Endothelial cell of umbilical vein (primary cell): Measurements from ENCODE around the gene ODAD3. TPM values are rescaled to one million over a fixed set of nuclear protein-coding genes. Genes with fewer than 3 reads are reported as not detected.

ENCODE experiments used
- BruUV-seq: library from RNA; stranded (reverse); fragments of 400-500 nt; replicated peaks from 2 replicates; lab custom pipeline; 2021; lab: Mats Ljungman, UMichigan
- CTCF ChIA-PET: fragments of 300-600, 350-600 bp; sonication (Branson Sonifier 250); formaldehyde crosslinking; loops from one replicate; lab custom pipeline; 2021; ENCODE audit warnings: antibody characterized with exemption, inconsistent platforms; lab: Charles Lee
- POLR2A ChIA-PET: fragments of 300-600, 350-600 bp; sonication (Branson Sonifier 250); formaldehyde crosslinking; loops from one replicate; lab custom pipeline; 2021; ENCODE audit warnings: antibody characterized with exemption, inconsistent platforms; lab: Charles Lee
- DNase-seq: peaks from one replicate; pipeline ENCODE4 v3.0.0-alpha.2; 2011; ENCODE audit warnings: low read depth, low spot score
- FAIRE-seq: peaks from 2 replicates; lab custom pipeline; 2011; peaks lifted over from hg19 to GRCh38; lab: Jason Lieb, UNC
- H2AFZ ChIP-seq: 2 replicates; pipeline ENCODE4 v1.6.0; 2012; ENCODE audit warnings: low read depth, low read length, control low read depth, inconsistent platforms
- H3K27ac ChIP-seq: 2 replicates; pipeline ENCODE4 v1.5.1; 2011; ENCODE audit warnings: low read depth, mild to moderate bottlenecking, control low read depth, low read length, moderate library complexity; ENCODE audit not compliant: insufficient read depth
- H3K27me3 ChIP-seq, 2 experiments: 2 replicates each; pipeline versions ENCODE4 v1.6.0 to v1.6.1; 2011; ENCODE audit warnings: low read length in 2 of 2, mixed read lengths in 1 of 2; ENCODE audit not compliant: control insufficient read depth in 2 of 2, insufficient read depth in 2 of 2
- H3K36me3 ChIP-seq, 2 experiments: 2 replicates in 1 of 2; 3 replicates in 1 of 2; pipeline ENCODE4 v1.5.1; 2011; ENCODE audit warnings: low read length in 2 of 2, mild to moderate bottlenecking in 1 of 2, moderate library complexity in 1 of 2; ENCODE audit not compliant: control insufficient read depth in 2 of 2, insufficient read depth in 2 of 2; ENCODE audit errors: extremely low read depth in 1 of 2
- H3K4me1 ChIP-seq: 3 replicates; pipeline ENCODE4 v1.5.1; 2011; ENCODE audit warnings: mild to moderate bottlenecking, low read length; ENCODE audit not compliant: control insufficient read depth, insufficient read depth; ENCODE audit errors: extremely low read depth
- H3K4me2 ChIP-seq: 2 replicates; pipeline ENCODE4 v1.6.1; 2011; ENCODE audit warnings: low read length, control low read depth, mixed read lengths; ENCODE audit not compliant: insufficient read depth
- H3K4me3 ChIP-seq, 3 experiments: fragments of 200-600 bp in 1 of 3; sonication (generic), shearing (Covaris generic) in 1 of 3; replicated peaks in 1 of 3; 2 replicates each; pipeline ENCODE4 v1.5.1; 2011 to 2016; ENCODE audit warnings: control low read depth in 3 of 3, low read length in 3 of 3, mild to moderate bottlenecking in 2 of 3, inconsistent platforms in 1 of 3, low read depth in 1 of 3, moderate library complexity in 1 of 3; ENCODE audit not compliant: insufficient read depth in 1 of 3
- H3K79me2 ChIP-seq: 2 replicates; pipeline ENCODE4 v1.6.0; 2012; ENCODE audit warnings: low read length, inconsistent platforms; ENCODE audit not compliant: control insufficient read depth, insufficient read depth
- H3K9ac ChIP-seq: replicated peaks from 2 replicates; pipeline ENCODE3; 2011; ENCODE audit warnings: low read length, control low read depth; ENCODE audit not compliant: insufficient read depth; ENCODE audit errors: extremely low read depth
- H3K9me1 ChIP-seq: replicated peaks from 3 replicates; pipeline ENCODE4 v1.6.0; 2011; ENCODE audit warnings: mild to moderate bottlenecking, low read length; ENCODE audit not compliant: control insufficient read depth, insufficient read depth; ENCODE audit errors: extremely low read depth
- H3K9me3 ChIP-seq: replicated peaks from 2 replicates; pipeline ENCODE4 v1.5.1; 2012; ENCODE audit warnings: low read length, inconsistent platforms; ENCODE audit not compliant: control insufficient read depth, insufficient read depth
- H4K20me1 ChIP-seq: replicated peaks from 2 replicates; pipeline ENCODE3; 2011; ENCODE audit warnings: mild to moderate bottlenecking, low read length; ENCODE audit not compliant: control insufficient read depth, insufficient read depth; ENCODE audit errors: extremely low read depth
- CTCF ChIP-seq, 2 donors: IDR thresholded peaks; 1 replicate in 1 of 2; 2 replicates in 1 of 2; pipeline ENCODE4 v1.5.1; 2011; ENCODE audit warnings: low read length in 2 of 2, mild to moderate bottlenecking in 2 of 2, moderate library complexity in 2 of 2, control low read depth in 1 of 2, inconsistent platforms in 1 of 2, low read depth in 1 of 2; ENCODE audit not compliant: insufficient read depth in 1 of 2; ENCODE audit errors: extremely low read depth in 1 of 2
- EZH2 ChIP-seq: IDR thresholded peaks from 2 replicates; pipeline ENCODE4 v1.6.1; 2012; ENCODE audit warnings: borderline replicate concordance, low read depth, mild to moderate bottlenecking, moderate library complexity, low read length, inconsistent platforms; ENCODE audit not compliant: severe bottlenecking
- FOS ChIP-seq: IDR thresholded peaks from 2 replicates; pipeline ENCODE4 v1.6.1; 2011; ENCODE audit warnings: mild to moderate bottlenecking, low read length, moderate library complexity, borderline replicate concordance; ENCODE audit not compliant: insufficient read depth
- GATA2 ChIP-seq: IDR thresholded peaks from 2 replicates; pipeline ENCODE4 v1.7.0; 2011; ENCODE audit warnings: low read depth, mild to moderate bottlenecking, moderate library complexity, mixed read lengths, low read length; ENCODE audit not compliant: insufficient read length, insufficient read depth
- JUN ChIP-seq: IDR thresholded peaks from 2 replicates; pipeline ENCODE4 v1.6.1; 2011; ENCODE audit warnings: borderline replicate concordance, low read depth; ENCODE audit not compliant: insufficient read length, insufficient read depth
- MAX ChIP-seq: IDR thresholded peaks from 2 replicates; pipeline ENCODE4 v1.6.1; 2011; ENCODE audit not compliant: insufficient read depth, insufficient read length
- MYC ChIP-seq: IDR thresholded peaks from one replicate; pipeline ENCODE4 v1.6.1; 2011; ENCODE audit warnings: mild to moderate bottlenecking, low read depth, low read length
- POLR2A ChIP-seq: IDR thresholded peaks from 2 replicates; pipeline ENCODE4 v1.6.1; 2012; ENCODE audit warnings: low read depth, mild to moderate bottlenecking, control low read depth, low read length
- POLR2AphosphoS5 ChIP-seq: IDR thresholded peaks from 2 replicates; pipeline ENCODE4 v1.6.1; 2012; ENCODE audit warnings: low read depth, mild to moderate bottlenecking, control low read depth, low read length, moderate library complexity; ENCODE audit not compliant: insufficient read depth
- dilution Hi-C: fragments of 300-500 bp; cut with MboI; formaldehyde crosslinking; loops from one replicate; pipeline ENCODE4 v1.15.0; 2019; ENCODE audit warnings: low sequenced_read_pairs; ENCODE audit not compliant: extremely low pct_ligation_motif_present
- intact Hi-C: fragments of 100-400 bp; cut with micrococcal nuclease; formaldehyde crosslinking; loops from one replicate; pipeline ENCODE4 v1.10.0; 2022
- polyA plus RNA-seq, 4 experiments: library from polyadenylated mRNA; depleted of rRNA in 3 of 4; stranded (reverse) in 3 of 4; unstranded in 1 of 4; fragments of >200 nt; gene quantifications; 2 replicates each; pipeline versions ENCODE4 v1.2.1 to v1.2.3, GENCODE V29; 2011 to 2012; ENCODE audit warnings: missing spikeins in 1 of 4
- total RNA-seq: library from RNA; stranded (reverse); gene quantifications from 2 replicates; pipeline ENCODE4 v1.2.3, GENCODE V29; 2021

The ODAD3 gene
- total and polyA plus RNA-seq, 2 donors (not counting 3 experiments of a cell fraction or from before 2014, with no cell fraction given) = 0.14 to 0.97 TPM

- H3K4me2 ChIP-seq = no peak overlapping the region
- POLR2A ChIA-PET = interaction anchor here (0.6 kb wide), 1 partner anchor 158 kb away, joined by 3 read pairs; no protein-coding TSS in a partner anchor
- H3K9me1 ChIP-seq = no peaks in the 10 kb centered on the region
- H4K20me1 ChIP-seq = no peaks in the 10 kb centered on the region
- TF ChIP-seq EZH2 (no peak), JUN (no peak), POLR2AphosphoS5 (no peak), MYC (no peak), MAX (no peak)
- H3K9ac ChIP-seq = no peak overlapping the region
- H3K36me3 ChIP-seq = no peaks in the 10 kb centered on the region
- CTCF ChIA-PET = interaction anchor here (0.6 to 2.0 kb wide), 8 partner anchors 10 to 95 kb away, joined by 3 to 7 read pairs (median 4); partner anchors contain the start of genes ODAD3 and PRKCSH
- H2AFZ ChIP-seq = no peak overlapping the region
- no peaks in the 10 kb centered on the region for H3K27me3 ChIP-seq
- H3K4me1 ChIP-seq = peaks cover 14% of the 10 kb centered on the region
- FAIRE-seq (no peak), DNase-seq (no peak)
- no peak overlapping the region for H3K4me3 ChIP-seq
- no peaks in the 10 kb centered on the region for H3K79me2 ChIP-seq
- dilution Hi-C loops (no loop called here), intact Hi-C loops (no loop called here)
- no TSS peak for BruUV-seq
- H3K9me3 ChIP-seq = no peaks in the 10 kb centered on the region
- no peak overlapping the region for H3K27ac ChIP-seq
Measured at GRCh38 chr19:11387162-11388034, 47.5 kb downstream of the ODAD3 start.

GRCh38 chr19:11384778-11385129 lies 50.2 kb downstream of the ODAD3 start:
- no peak overlapping the region for H3K4me3 ChIP-seq
- peaks cover 19% of the 10 kb centered on the region for H3K4me1 ChIP-seq
- no peak overlapping the region for H2AFZ ChIP-seq
- dilution Hi-C loops = no loop called here
- intact Hi-C loops = loop anchor here (2.0 to 5.0 kb wide), 2 partner anchors 22 to 38 kb away; no protein-coding TSS in a partner anchor
- H3K27me3 ChIP-seq = no peaks in the 10 kb centered on the region
- ChIA-PET CTCF (interaction anchor here (2.1 to 5.5 kb wide), 2 partner anchors 91 to 98 kb away, joined by 12 to 55 read pairs; no protein-coding TSS in a partner anchor), POLR2A (interaction anchor here (1.2 kb wide), 1 partner anchor 10 kb away, joined by 4 read pairs; the partner anchor contains the start of gene SWSAP1)
- H4K20me1 ChIP-seq = no peaks in the 10 kb centered on the region
- peaks cover 4% of the 10 kb centered on the region for H3K79me2 ChIP-seq
- no peak overlapping the region for H3K4me2 ChIP-seq
- no peaks in the 10 kb centered on the region for H3K9me1 ChIP-seq
- no peak for FAIRE-seq
- H3K9me3 ChIP-seq = no peaks in the 10 kb centered on the region
- DNase-seq = no peak
- TF ChIP-seq POLR2AphosphoS5 (no peak), JUN (no peak), MAX (no peak), EZH2 (no peak), POLR2A (no peak), CTCF (IDR thresholded peaks at IDR 0.05; ENCODE audit: extremely low read depth in 1 of 2, insufficient read depth in 1 of 2, low read depth in 1 of 2, low read length in 2 of 2) (no peak), GATA2 (no peak), FOS (no peak)
- H3K9ac ChIP-seq = no peak overlapping the region
- BruUV-seq = no TSS peak
- H3K27ac ChIP-seq = no peak overlapping the region
- no peaks in the 10 kb centered on the region for H3K36me3 ChIP-seq
